Osteoblast (primary cell): ENCODE data around the gene PHF2. TPM values are rescaled to one million over a fixed set of nuclear protein-coding genes. Genes with fewer than 3 reads are reported as not detected.

Experiments used
- DNase-seq: peaks from one replicate; pipeline ENCODE4 v3.0.0; 2011; ENCODE audit warnings: low spot score, mixed read lengths; ENCODE audit not compliant: insufficient read length; ENCODE audit errors: missing footprints
- H2AFZ ChIP-seq: 2 replicates; pipeline ENCODE4 v1.6.0; 2011; ENCODE audit warnings: mild to moderate bottlenecking, low read length
- H3K27ac ChIP-seq: 2 replicates; pipeline ENCODE4 v1.5.1; 2011; ENCODE audit warnings: mild to moderate bottlenecking, low read depth, low read length, moderate library complexity
- H3K27me3 ChIP-seq: 2 replicates; pipeline ENCODE4 v1.6.0; 2012; ENCODE audit warnings: mild to moderate bottlenecking, control low read depth, inconsistent platforms, low read length, moderate library complexity; ENCODE audit not compliant: insufficient read depth
- H3K36me3 ChIP-seq: 2 replicates; pipeline ENCODE4 v1.5.1; 2011; ENCODE audit warnings: mild to moderate bottlenecking, low read length, control low read depth, moderate library complexity; ENCODE audit not compliant: insufficient read depth
- H3K4me1 ChIP-seq: 2 replicates; pipeline ENCODE4 v1.5.1; 2011; ENCODE audit warnings: mild to moderate bottlenecking, low read length, control low read depth, moderate library complexity; ENCODE audit not compliant: insufficient read depth
- H3K4me2 ChIP-seq: 2 replicates; pipeline ENCODE4 v1.6.0; 2011; ENCODE audit warnings: mild to moderate bottlenecking, low read length; ENCODE audit not compliant: insufficient read depth
- H3K4me3 ChIP-seq: fragments of 200-600 bp; sonication (generic); 3 replicates; pipeline ENCODE4 v1.5.1; 2012; ENCODE audit warnings: mild to moderate bottlenecking, low read length, inconsistent platforms; ENCODE audit not compliant: insufficient read depth
- H3K79me2 ChIP-seq: 2 replicates; pipeline ENCODE4 v1.6.0; 2012; ENCODE audit warnings: mild to moderate bottlenecking, low read length, control low read depth, inconsistent platforms; ENCODE audit not compliant: insufficient read depth
- H3K9me3 ChIP-seq: 2 replicates; pipeline ENCODE4 v1.5.1; 2011; ENCODE audit warnings: low read depth, low read length, control low read depth
- H4K20me1 ChIP-seq: 2 replicates; pipeline ENCODE4 v1.6.0; 2012; ENCODE audit warnings: mild to moderate bottlenecking, low read length, control low read depth; ENCODE audit not compliant: insufficient read depth
- total RNA-seq: library from RNA; depleted of rRNA; stranded (reverse); fragments of >200 nt; gene quantifications from 2 replicates; pipeline ENCODE4 v1.2.3, GENCODE V29; 2012
- TF ChIP-seq, protein P1 (sequence below): IDR thresholded peaks from 2 replicates; pipeline ENCODE4 v1.5.1; 2011; ENCODE audit warnings: mild to moderate bottlenecking, low read depth, low read length, moderate library complexity; ENCODE audit errors: extremely low read depth

Gene PHF2
- total RNA-seq, 1 donor: 14.8 TPM

- H2AFZ ChIP-seq: no peak overlapping the region
- no peaks in the 10 kb centered on the region for H3K9me3 ChIP-seq
- H3K27me3 ChIP-seq: no peaks in the 10 kb centered on the region
- H3K27ac ChIP-seq: no peak overlapping the region
- TF ChIP-seq, protein P1, sequence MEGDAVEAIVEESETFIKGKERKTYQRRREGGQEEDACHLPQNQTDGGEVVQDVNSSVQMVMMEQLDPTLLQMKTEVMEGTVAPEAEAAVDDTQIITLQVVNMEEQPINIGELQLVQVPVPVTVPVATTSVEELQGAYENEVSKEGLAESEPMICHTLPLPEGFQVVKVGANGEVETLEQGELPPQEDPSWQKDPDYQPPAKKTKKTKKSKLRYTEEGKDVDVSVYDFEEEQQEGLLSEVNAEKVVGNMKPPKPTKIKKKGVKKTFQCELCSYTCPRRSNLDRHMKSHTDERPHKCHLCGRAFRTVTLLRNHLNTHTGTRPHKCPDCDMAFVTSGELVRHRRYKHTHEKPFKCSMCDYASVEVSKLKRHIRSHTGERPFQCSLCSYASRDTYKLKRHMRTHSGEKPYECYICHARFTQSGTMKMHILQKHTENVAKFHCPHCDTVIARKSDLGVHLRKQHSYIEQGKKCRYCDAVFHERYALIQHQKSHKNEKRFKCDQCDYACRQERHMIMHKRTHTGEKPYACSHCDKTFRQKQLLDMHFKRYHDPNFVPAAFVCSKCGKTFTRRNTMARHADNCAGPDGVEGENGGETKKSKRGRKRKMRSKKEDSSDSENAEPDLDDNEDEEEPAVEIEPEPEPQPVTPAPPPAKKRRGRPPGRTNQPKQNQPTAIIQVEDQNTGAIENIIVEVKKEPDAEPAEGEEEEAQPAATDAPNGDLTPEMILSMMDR: no peak
- H3K4me1 ChIP-seq: no peaks in the 10 kb centered on the region
- no peak for DNase-seq
- no peak overlapping the region for H3K4me2 ChIP-seq
- no peaks in the 10 kb centered on the region for H3K36me3 ChIP-seq
- H4K20me1 ChIP-seq: peaks cover 68% of the 10 kb centered on the region
- peaks cover 82% of the 10 kb centered on the region for H3K79me2 ChIP-seq
- no peak overlapping the region for H3K4me3 ChIP-seq
These were observed 26.6 kb downstream of the PHF2 start for GRCh38 chr9:93603011-93603410.

GRCh38 chr9:93603906-93604326 lies 27.5 kb downstream of the PHF2 start:
- peaks cover 82% of the 10 kb centered on the region for H3K79me2 ChIP-seq

DNA sequence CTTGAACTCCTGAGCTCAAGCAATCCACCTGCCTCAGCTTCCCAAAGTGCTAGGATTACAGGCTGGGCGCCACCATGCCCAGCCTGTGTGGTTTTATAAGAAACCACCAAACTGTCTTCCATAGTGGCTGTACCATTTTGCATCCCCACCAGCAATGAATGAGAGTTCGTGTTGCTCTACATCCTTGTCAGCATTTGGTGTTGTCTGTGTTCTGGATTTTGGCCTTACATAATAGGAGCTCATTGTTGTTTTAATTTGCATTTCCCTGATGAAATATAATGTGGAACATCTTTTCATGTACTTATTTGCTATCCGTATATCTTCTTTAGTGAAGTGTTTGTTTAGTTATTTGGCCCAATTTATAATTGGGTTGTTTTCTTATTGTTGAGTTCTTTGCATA lies 29.8 kb downstream of the PHF2 start:
- H4K20me1 ChIP-seq: peaks cover 49% of the 10 kb centered on the region
- no peaks in the 10 kb centered on the region for H3K4me1 ChIP-seq
- DNase-seq: no peak
- no peak overlapping the region for H3K27ac ChIP-seq
- H3K9me3 ChIP-seq: no peaks in the 10 kb centered on the region
- no peak overlapping the region for H2AFZ ChIP-seq
- H3K4me2 ChIP-seq: no peak overlapping the region
- H3K36me3 ChIP-seq: no peaks in the 10 kb centered on the region
- H3K27me3 ChIP-seq: no peaks in the 10 kb centered on the region
- H3K79me2 ChIP-seq: peaks cover 77% of the 10 kb centered on the region
- TF ChIP-seq, protein P1: no peak
- no peak overlapping the region for H3K4me3 ChIP-seq

More at GRCh38 chr9:93603906-93604326, 27.5 kb downstream of the PHF2 start:
- no peaks in the 10 kb centered on the region for H3K4me1 ChIP-seq
- no peaks in the 10 kb centered on the region for H3K27me3 ChIP-seq
- H3K9me3 ChIP-seq: no peaks in the 10 kb centered on the region
- no peak overlapping the region for H3K4me3 ChIP-seq
- H3K4me2 ChIP-seq: no peak overlapping the region
- TF ChIP-seq, protein P1: no peak
- H3K36me3 ChIP-seq: no peaks in the 10 kb centered on the region
- H4K20me1 ChIP-seq: peaks cover 62% of the 10 kb centered on the region
- H2AFZ ChIP-seq: no peak overlapping the region
- no peak for DNase-seq
- H3K27ac ChIP-seq: no peak overlapping the region

- peaks cover 53% of the 10 kb centered on the region for H4K20me1 ChIP-seq
- no peak overlapping the region for H3K4me3 ChIP-seq
- H3K9me3 ChIP-seq: no peaks in the 10 kb centered on the region
- no peak overlapping the region for H2AFZ ChIP-seq
- H3K27me3 ChIP-seq: no peaks in the 10 kb centered on the region
- H3K4me1 ChIP-seq: no peaks in the 10 kb centered on the region
- peaks cover 76% of the 10 kb centered on the region for H3K79me2 ChIP-seq
- H3K36me3 ChIP-seq: no peaks in the 10 kb centered on the region
- no peak for DNase-seq
- TF ChIP-seq, protein P1: no peak
- H3K27ac ChIP-seq: no peak overlapping the region
- no peak overlapping the region for H3K4me2 ChIP-seq
These were observed 33.8 kb downstream of the PHF2 start for GRCh38 chr9:93610206-93610605.
